ENCODE results near the gene ACYP2.
"Not testable (repeated sequence)": the region's sequence is repeated elsewhere in the genome, so short reads cannot be mapped to it uniquely, and the experiment has no call there.

ACYP2 gene

DNA sequence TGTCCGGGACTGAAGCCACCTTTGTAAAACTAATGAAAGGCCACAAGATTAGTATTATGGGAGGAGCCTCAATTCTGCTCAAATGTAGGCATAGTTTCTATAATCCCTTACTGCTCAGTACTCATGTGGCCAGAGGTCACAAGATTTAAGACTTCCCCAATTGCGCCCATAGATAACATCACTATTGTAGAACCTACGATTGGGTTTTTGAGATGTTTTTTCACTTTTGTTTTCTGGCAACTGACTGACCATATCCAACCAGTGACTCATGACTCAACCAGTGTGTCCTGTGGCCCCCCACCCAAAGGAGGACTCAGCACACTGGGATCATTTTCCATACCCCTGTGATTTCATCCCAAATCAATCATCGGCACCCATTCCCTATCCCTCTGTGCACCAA is 155.8 kb downstream of the ACYP2 start:
- TF ChIP-seq GATA1 (IDR thresholded peaks at IDR 0.05; ENCODE audit: low read depth, low read length) (no peak), POLR2A (IDR thresholded peaks at IDR 0.05; ENCODE audit: low read length) (no peak)
- DNase-seq, result no peak

DNA sequence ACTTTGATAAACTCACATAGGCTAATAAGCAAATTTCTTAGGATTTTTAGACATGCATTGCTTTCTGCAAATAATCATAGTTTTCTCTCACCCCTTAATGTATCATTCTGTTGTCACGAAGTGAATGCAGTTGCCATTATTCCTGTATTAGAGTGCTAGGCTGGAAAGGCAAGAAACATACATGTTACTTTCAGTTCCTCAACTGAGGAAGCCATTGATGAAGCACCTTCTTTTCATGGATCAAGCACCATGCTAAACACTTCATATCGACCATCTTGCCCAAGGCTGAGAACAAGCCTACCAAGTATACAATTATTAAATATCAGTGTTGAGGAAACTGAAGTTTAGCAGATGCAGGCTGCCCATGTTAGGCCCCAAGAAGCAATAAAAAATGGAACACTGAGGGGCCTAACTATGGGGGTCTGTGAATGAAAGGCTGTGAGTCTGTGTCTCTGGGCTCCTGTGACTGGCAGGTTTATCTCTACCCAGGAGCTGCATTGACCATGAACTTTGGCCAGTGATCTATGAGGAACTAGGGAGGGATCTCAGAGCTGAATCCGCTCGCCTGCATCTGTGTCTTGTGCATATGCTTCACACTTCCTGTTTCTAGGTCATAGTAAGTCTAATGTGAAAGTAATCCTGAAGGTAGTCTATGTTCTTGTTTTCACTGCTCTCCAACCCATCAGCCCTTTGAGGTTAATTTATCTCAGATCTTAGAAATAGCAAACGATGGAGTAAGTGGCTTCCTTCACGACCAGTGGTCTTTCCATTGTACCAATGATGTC is 156.6 kb downstream of the ACYP2 start:
- DNase-seq, result no peak

DNA sequence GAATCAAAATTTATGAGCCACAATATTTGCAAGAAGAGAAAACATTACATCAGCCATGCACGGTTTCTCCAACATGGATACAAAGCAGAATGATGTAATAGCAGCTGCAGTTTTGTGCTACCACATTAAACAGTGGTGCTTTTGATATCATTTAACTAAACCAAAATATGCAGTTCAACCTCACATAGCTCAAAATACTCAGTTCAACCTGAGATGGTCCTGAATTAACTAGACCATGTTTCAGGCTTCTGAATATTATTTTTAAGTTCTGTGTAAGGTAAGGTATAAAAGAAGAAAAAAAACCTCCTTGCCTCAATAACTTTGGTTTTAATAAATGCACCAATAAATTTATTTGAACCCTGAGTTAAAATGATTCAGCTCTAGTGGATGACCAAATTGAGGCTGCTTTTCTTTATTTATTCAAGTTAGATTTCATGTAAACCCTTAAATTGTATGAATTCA is 159.4 kb downstream of the ACYP2 start:
- peak in 1 of 2 experiments; percentile 20 for DNase-seq
- TF ChIP-seq GATA1 (IDR thresholded peaks at IDR 0.05; ENCODE audit: low read depth, low read length), result no peak
- TF ChIP-seq POLR2A (IDR thresholded peaks at IDR 0.05; ENCODE audit: low read length), result no peak

More for the DNA sequence above, 156.6 kb downstream of the ACYP2 start:
- no peak for TF ChIP-seq GATA1 (IDR thresholded peaks at IDR 0.05; ENCODE audit: low read depth, low read length)
- TF ChIP-seq POLR2A (IDR thresholded peaks at IDR 0.05; ENCODE audit: low read length), result no peak

DNA sequence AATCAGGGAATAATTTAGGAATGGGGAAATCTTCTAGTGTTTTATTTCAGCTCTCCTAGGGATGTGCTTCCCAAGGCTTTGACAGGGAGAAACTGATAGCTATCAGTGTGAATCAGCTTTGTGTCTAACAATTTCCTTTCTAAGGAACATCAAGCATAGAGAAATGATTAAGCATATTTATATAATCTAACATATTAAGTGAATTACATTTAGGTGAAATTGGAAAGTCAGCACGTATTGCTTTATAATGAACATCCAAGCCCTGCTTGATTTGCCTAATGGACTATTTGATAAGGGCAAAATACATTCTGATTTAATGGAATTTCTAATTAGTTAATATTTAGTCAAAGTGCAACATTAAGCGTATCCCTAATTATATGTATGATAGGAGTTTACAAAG is 160.1 kb downstream of the ACYP2 start:
- TF ChIP-seq GATA1 (IDR thresholded peaks at IDR 0.05; ENCODE audit: low read depth, low read length) (no peak), POLR2A (IDR thresholded peaks at IDR 0.05; ENCODE audit: low read length) (no peak)
- no peak for DNase-seq

DNA sequence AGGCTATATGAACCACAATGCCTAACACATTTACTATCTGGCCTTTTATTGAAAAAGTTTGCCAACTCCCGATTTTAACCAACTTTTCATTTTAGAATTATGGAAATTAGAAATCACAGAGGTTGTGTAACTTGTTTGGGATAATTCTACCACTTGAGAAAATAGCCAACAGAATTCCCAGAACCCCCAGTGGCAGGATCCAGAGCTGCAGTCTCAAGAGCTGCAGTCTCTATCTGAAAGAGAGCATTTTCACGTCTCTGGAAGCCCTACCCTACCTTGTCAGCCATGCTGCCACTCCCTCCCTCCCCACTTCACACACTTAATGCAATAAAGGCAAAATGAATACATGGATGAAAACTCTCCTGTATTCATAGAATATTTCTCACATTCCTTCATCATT is 164.0 kb downstream of the ACYP2 start:
- TF ChIP-seq GATA1 (IDR thresholded peaks at IDR 0.05; ENCODE audit: low read depth, low read length), result no peak
- no peak for TF ChIP-seq POLR2A (IDR thresholded peaks at IDR 0.05; ENCODE audit: low read length)
- DNase-seq, result no peak

DNA sequence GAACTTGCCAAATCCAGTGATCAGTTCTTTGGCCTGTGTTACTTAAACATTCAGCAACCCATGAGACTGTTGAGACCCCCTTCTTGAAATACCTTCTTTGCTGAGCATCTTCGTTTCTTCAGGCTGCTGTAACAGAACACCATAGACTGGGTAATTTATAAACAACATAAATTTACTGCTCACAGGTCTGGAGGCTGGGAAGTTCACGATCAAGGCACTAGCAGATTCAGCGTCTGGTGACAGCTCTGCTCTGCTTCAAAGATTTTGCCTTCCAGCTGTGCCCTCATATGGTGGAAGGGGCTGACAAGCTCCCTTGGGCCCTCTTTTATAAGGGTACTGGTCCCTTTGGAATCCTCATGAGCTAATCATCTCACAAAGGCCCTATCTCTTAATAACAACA is 169.4 kb downstream of the ACYP2 start:
- no peak for DNase-seq

DNA sequence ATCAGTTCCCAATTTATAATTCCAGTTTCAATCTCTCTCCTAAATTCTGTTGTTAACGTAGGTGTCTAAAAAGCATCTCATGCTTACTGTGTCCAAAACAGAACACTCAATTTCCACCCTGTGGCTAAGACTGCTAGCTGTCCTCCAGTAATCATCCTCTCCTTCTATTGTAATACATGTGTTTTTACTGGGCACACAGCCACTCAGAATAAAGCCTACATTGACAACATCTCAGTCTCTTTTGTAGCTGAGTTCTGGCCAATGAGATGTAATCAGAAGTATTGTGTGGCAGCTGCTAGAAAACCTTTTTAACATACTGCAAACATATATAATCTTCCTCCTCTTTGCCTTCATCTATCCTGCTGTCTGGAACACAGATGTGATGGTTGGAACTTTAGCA is 170.0 kb downstream of the ACYP2 start:
- DNase-seq, result no peak

More for the DNA sequence above, 169.4 kb downstream of the ACYP2 start:
- TF ChIP-seq POLR2A (IDR thresholded peaks at IDR 0.05; ENCODE audit: low read length) (no peak), GATA1 (IDR thresholded peaks at IDR 0.05; ENCODE audit: low read depth, low read length) (no peak)

DNA sequence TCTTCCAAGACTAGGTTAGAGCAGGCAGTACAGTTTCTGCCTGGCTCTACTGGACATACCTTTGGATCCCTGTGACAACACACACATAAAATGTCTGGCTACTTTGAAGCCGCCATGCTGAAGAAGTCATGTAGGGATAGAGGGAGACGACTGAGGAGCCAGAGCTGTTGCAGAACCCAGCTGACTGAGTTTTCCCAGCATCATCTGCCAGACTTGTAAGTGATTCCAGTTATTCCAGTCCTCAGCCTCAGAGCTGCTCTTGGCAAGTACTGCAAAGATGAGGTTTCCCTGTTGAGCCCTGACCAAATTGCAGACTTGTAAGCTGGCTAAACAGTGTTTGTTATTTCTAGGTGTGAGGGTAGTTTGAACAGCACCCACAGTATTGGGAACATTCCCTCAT is 172.1 kb downstream of the ACYP2 start:
- DNase-seq, result no peak
- TF ChIP-seq GATA1 (IDR thresholded peaks at IDR 0.05; ENCODE audit: low read depth, low read length) (no peak), POLR2A (IDR thresholded peaks at IDR 0.05; ENCODE audit: low read length) (no peak)

More for the DNA sequence above, 170.0 kb downstream of the ACYP2 start:
- TF ChIP-seq POLR2A (IDR thresholded peaks at IDR 0.05; ENCODE audit: low read length) (no peak), GATA1 (IDR thresholded peaks at IDR 0.05; ENCODE audit: low read depth, low read length) (no peak)

DNA sequence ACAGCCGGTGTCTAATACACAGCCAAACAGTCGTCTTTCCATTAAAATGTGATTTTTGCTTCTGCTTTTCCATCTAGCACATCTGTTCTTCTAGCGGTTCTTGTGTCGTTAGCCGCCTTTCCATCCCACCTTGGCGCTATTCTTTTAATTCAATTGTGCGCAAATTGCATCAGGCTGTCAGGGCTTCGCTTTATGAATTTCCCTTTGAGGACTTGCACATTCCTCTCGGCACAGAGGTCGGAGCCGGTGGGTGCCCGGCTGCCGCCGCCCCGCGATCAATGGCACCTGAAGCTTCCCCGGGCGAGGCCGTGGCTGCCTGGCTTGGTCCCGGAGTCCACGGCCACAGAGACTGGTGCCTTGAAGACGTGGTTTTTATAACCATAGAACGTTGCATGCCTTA is 174.5 kb downstream of the ACYP2 start:
- no peak for TF ChIP-seq POLR2A (IDR thresholded peaks at IDR 0.05; ENCODE audit: low read length)
- TF ChIP-seq GATA1 (IDR thresholded peaks at IDR 0.05; ENCODE audit: low read depth, low read length), result no peak
- no peak for DNase-seq

DNA sequence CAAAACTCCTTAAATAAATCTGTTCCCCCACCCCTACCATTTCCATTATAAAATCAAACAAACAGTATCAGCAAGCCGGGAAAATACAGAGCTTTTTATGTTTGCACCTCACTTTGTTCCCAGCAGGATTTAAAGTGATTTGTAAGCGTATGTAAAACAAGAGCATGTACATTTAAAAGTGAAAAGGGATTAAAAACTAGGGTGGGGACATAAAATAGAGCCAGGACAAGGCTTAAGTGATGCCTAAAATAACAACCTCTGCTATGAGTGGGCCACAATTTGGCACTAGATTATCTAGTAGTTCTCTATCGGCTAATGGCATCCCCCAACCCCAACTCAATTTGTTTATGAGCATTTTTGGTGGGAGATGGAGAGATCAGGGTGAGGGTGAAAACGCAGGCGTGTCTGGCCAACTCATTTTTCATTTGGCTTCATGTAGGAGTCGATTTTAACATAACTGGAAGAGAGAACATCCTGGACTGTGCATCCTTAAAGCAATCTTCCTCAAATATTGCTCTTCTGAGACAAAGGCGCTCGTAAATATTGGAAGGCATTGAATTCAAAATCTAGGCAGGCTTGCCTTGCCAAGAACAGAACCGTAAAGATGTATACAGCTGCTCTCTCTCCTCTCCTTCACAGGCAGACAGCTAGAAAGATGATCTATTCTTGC is 175.1 kb downstream of the ACYP2 start:
- no peak for DNase-seq
- no peak for TF ChIP-seq GATA1 (IDR thresholded peaks at IDR 0.05; ENCODE audit: low read depth, low read length)
- TF ChIP-seq POLR2A (IDR thresholded peaks at IDR 0.05; ENCODE audit: low read length), result no peak

DNA sequence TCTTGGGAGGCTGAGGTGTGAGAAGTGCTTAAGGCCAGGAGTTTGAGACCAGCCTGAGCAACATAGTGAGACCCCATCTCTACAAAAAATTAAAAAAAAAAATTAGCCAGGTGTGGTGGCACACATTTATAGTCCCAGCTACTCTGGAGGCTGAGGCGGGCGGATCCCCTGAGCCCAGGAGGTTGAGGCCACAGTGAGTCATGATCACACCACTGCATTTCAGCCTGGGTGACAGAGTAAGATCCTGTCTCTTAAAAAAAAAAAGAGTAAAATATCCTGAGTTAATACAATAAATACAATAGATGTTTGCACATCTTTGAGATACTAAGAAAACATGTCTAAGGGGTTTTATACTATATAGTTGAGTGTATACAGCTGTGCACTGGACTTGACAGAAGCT is 179.2 kb downstream of the ACYP2 start:
- not testable (repeated sequence) for DNase-seq

DNA sequence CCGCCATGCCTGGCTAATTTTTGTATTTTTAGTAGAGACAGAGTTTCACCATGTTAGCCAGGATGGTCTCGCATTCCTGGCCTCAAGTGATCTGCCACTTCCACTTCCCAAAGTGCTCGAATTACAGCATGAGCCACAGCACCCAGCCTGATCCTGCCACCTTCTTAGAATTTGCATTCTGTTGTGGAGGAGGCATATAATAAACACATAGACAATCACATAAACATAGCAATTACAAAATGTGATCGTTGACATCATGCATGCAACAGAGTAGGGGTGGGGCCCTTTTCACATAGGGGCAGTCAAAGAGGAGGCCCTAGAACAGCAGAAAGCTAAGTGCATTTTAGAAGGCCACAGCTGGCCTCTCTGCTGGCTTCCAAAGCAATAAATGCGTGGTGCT is 180.5 kb downstream of the ACYP2 start:
- TF ChIP-seq POLR2A (IDR thresholded peaks at IDR 0.05; ENCODE audit: low read length) (no peak), GATA1 (IDR thresholded peaks at IDR 0.05; ENCODE audit: low read depth, low read length) (no peak)
- DNase-seq, result no peak

DNA sequence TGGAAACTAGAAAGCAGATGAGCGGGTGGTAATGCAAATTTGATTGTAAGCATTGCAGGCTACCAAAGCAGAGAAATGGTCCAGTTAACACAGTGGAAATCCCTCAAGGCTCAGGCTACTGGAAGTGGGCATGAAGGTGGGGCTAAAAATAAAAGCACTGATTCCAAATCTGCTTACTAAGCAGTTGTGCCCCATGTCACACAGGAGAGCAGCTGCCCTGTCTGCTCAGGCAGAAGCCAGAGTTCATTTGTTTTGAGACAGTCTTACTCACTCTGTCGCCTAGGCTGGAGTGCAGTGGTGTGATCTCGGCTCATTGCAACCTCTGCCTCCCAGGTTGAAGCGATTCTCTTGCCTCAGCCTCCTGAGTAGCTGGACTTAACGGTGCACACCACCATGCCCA is 183.1 kb downstream of the ACYP2 start:
- TF ChIP-seq POLR2A (IDR thresholded peaks at IDR 0.05; ENCODE audit: low read length), result no peak
- TF ChIP-seq GATA1 (IDR thresholded peaks at IDR 0.05; ENCODE audit: low read depth, low read length), result no peak
- DNase-seq, result no peak

DNA sequence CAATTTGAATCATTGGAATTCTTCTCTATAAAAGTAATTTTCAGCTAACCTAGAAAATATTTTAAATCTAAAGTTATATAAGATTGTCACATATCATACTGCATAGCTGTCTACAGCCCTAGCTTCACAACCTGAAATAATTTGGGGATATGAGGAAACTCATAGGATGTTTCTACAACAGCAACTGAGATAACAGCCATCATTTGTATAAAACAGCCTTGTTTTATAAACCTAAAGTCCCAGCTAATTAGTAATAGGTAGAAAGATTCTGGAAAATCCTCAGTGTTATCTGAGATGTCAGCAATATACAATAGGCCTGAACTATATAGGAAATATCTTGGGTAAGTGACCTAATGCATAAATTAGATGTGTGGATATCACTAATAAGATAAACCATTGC is 188.2 kb downstream of the ACYP2 start:
- TF ChIP-seq POLR2A (IDR thresholded peaks at IDR 0.05; ENCODE audit: low read length) (no peak), GATA1 (IDR thresholded peaks at IDR 0.05; ENCODE audit: low read depth, low read length) (no peak)
- no peak for DNase-seq

DNA sequence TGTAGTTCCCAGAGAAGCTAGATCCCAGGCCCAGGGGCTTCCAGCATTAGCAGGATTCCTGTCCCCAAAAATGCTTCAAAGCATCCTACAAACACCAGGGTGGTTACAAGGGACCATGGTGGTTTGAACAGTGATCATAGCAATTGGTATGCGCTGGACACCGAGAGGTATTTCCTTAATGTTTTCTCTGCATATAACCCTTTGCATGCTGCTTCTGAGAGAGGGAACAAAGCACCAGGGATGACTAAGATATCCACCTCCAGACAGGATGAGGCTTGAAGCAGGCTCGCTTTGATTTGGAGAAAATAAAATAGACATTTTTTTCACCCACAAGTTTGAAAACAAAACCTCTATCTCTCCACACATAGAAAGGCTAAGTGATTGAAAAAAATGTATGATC is 191.1 kb downstream of the ACYP2 start:
- no peak for TF ChIP-seq GATA1 (IDR thresholded peaks at IDR 0.05; ENCODE audit: low read depth, low read length)
- no peak for DNase-seq
